C4-2B (cell line): ENCODE measurements around the gene CYBC1.

ENCODE experiments used
- CTCF ChIP-seq: fragments of 450-650 bp; conservative IDR thresholded peaks from 2 replicates; pipeline ENCODE4 v1.5.1; 2017; ENCODE audit warnings: mild to moderate bottlenecking
- ZFX ChIP-seq: fragments of 450-650 bp; IDR thresholded peaks from 2 replicates; pipeline ENCODE4 v1.6.1; 2017

- no peak for TF ChIP-seq CTCF
- TF ChIP-seq ZFX: no peak
Measured at GRCh38 chr17:82442643-82443464, 7.7 kb downstream of the CYBC1 start.
